Measurements from ENCODE around the gene BCR.

DNA sequence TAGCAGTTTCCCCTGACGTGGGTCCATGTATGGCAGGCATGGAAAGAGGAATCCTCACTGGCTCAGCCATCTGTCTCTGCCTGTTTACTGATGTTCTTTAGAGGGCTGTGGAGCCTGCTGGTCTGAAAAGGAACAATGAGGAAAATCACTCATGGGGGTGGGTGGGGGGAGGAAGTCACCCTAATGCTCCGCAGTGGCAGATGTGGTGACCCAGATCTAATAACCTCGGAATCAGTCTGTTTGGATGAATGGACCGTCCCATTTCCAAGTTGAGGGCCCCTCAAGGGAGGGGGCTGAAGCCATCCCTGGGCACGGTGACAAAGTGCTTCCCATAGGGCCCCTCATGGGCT is 4.4 kb downstream of the BCR start:
- TF ChIP-seq TEAD4 (IDR thresholded peaks at IDR 0.05; ENCODE audit: low read depth, low read length) = no peak
- TF ChIP-seq POLR2A (IDR thresholded peaks at IDR 0.05; ENCODE audit: control extremely low read depth in 1 of 2, low read depth in 2 of 2, low read length in 2 of 2) = no peak
- TF ChIP-seq, protein P1, sequence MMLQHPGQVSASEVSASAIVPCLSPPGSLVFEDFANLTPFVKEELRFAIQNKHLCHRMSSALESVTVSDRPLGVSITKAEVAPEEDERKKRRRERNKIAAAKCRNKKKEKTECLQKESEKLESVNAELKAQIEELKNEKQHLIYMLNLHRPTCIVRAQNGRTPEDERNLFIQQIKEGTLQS (IDR thresholded peaks at IDR 0.05; ENCODE audit: insufficient read depth, low read depth, low read length) = no peak
- no peak for TF ChIP-seq NRF1 (IDR thresholded peaks at IDR 0.05; ENCODE audit: low read depth, low read length)
- no peak for TF ChIP-seq EZH2 (IDR thresholded peaks at IDR 0.05; ENCODE audit: low read depth, low read length, severe bottlenecking)
- no peak for TF ChIP-seq CREB1 (IDR thresholded peaks at IDR 0.05)
- no peak for TF ChIP-seq RNF2 (IDR thresholded peaks at IDR 0.05; ENCODE audit: borderline replicate concordance, low read depth, low read length, missing control alignments, poor library complexity, severe bottlenecking)
- TF ChIP-seq SP1 (IDR thresholded peaks at IDR 0.05; ENCODE audit: low read depth, low read length) = no peak
- TF ChIP-seq, protein P2, sequence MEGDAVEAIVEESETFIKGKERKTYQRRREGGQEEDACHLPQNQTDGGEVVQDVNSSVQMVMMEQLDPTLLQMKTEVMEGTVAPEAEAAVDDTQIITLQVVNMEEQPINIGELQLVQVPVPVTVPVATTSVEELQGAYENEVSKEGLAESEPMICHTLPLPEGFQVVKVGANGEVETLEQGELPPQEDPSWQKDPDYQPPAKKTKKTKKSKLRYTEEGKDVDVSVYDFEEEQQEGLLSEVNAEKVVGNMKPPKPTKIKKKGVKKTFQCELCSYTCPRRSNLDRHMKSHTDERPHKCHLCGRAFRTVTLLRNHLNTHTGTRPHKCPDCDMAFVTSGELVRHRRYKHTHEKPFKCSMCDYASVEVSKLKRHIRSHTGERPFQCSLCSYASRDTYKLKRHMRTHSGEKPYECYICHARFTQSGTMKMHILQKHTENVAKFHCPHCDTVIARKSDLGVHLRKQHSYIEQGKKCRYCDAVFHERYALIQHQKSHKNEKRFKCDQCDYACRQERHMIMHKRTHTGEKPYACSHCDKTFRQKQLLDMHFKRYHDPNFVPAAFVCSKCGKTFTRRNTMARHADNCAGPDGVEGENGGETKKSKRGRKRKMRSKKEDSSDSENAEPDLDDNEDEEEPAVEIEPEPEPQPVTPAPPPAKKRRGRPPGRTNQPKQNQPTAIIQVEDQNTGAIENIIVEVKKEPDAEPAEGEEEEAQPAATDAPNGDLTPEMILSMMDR (IDR thresholded peaks at IDR 0.05; ENCODE audit: control extremely low read depth in 1 of 3, insufficient read depth in 1 of 3, low read depth in 1 of 3, low read length in 3 of 3) = no peak

Data from H1 (cell line).